Measurements from ENCODE around the gene TTC32.
"Not testable (repeated sequence)": the region's sequence is repeated elsewhere in the genome, so short reads cannot be mapped to it uniquely, and the experiment has no call there.

The TTC32 gene
- total RNA-seq, result 18.5 to 20.5 reads per million in 2 donors

DNA sequence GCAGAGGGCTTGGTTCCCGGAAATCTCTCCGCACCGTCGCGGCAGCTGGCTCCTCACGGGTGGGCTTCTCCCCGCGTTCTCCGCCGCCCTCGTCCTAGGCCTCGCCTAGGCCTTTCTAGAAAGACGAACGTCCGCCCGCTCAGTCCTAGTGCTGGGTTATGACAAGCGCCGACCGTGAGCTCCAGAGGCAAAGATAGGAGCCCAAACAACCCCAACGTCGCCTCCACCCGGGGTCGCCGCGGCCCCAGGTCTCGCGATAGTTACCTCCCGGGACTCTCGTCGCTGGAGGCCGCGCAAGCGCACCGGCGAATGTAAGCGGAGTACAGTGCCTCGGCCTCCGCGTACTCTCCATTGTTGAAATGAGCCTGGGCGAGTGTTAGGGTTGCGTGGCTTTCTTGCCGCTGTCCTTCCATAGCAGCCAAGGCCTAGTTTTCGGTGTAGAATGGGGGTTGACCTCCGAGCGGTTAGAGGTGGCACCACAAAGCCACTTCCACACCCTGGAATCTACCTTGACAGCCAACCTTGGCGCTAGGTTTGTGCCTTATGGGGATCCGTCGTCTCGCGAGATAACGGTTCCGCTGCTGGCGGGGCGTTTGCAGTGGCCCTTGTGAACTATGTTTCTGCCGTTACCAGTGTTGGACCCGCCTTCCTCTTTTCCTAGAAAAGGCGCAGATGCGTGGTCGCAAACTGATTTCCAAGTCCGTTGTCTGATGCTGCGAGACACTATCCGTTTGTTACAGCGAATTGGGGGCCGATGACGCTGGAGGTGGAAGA lies at the start of gene TTC32:
Gene TTC32, minus strand, starts transcription at position 542 of the 774 bp plus-strand sequence. Its CDS starts 129 bp downstream, at position 413.
- peak; percentile 91 for DNase-seq

DNA sequence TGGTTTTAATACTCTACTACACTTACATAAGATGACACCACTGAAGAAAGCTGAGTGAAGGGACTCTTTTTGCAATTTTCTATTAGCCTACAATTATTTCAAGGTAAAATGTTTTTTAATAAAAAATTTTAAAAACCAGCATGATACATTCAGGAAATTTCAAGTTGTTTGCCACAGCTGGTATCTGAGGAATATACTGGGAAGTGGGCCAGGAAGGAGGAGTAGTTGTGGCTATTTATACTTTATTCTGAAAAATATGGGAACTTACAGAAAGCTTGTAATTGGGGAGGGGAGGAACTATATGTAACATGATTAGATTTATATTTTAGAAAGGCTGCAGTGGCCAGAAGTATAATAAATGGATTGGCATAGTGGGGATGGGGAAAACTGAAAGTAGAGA lies 47.3 kb upstream of the TTC32 start:
- no peak for DNase-seq

DNA sequence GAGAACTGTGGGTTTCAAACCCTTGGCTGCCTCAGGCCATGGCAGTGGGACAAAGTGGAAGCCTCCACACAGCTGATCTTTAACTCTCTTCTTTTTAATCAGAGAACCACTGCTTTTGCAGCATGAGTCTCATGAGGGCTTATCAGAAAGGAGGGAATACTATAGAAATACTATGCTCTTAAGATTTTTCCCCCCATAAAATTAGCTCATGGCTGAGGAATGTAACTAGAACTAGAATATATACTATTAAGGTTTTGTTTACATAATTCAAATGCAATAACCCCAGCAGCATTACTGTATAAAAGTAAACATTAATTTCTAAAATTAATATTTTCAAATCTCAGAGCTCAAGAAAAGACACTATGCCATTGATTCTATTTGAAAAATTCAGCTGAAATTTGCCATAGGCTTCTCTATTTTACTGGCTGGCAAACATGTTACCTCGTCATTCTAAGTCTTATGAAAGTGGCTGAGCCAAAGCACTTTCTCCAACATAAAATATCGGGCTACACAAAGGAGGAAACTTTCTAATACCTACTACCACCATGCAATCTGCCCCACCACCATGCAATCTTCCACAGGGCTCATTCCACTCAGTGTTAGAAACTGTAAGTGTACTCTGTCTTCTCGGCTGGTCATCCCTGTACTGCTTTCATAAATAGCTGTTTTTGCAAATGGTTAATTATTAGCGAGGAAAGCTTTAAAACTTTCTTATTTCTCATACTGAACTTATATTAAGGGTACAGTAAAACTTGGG lies 45.6 kb upstream of the TTC32 start:
- no peak for DNase-seq

DNA sequence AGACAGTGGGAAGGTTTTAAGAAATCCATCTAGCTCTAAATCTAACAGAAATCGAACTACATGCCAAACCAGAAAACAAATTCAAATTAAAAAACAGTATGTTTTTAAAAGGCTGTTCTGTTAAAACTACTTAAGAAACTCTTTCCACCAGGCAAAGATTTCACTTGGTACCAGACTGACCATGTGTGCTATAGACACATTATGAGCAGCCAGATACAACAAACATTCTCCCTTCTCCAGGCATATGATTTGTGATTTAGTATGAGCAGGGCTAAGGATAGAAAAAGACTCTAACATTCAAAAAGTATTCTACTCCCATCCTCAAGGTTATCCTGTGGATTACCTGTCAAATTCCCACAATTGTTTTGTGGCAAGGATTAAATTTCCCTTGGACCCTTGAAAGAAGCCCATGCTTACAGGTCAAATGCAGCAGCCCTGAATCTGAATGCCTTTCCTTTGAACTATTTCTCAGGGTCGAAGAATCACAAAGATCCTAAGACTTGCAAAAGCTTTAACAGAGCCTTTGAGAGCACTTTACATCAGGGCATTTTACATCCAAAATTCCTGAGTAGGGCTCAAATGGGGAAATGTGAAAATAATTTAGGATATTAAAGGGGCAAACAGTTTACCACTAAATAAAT lies 42.5 kb upstream of the TTC32 start:
- DNase-seq, result no peak

- no peak for DNase-seq
Observed at GRCh38 chr2:19943189-19943588, 41.4 kb upstream of the TTC32 start.

- no peak for DNase-seq
Observed at GRCh38 chr2:19942199-19942598, 40.4 kb upstream of the TTC32 start.

- DNase-seq, result no peak
Observed at GRCh38 chr2:19937004-19937403, 35.2 kb upstream of the TTC32 start.

GRCh38 chr2:19936203-19936602 lies 34.4 kb upstream of the TTC32 start:
- no peak for DNase-seq

GRCh38 chr2:19933351-19933981 lies 31.7 kb upstream of the TTC32 start:
- DNase-seq, result no peak

DNA sequence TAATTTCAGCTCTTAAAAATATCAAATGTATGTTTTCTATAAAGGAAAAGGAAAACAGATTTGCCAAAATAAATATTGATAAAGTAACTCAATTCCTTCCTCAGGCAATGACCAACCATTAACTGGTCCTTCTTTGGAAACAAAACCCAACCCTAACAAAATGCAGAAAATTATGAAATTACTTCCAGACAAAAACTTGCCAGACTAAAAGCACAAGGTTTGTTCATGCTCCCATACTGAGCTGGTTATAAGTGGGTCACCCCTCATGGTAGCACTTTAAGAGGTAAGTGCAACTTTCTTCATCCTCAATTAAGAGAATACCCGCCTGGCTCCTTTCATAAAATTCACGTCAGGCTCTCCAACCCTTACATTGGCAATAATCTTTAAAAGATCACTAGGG lies 31.1 kb upstream of the TTC32 start:
- no peak for DNase-seq

- DNase-seq, result no peak
Observed at GRCh38 chr2:19929226-19929625, 27.4 kb upstream of the TTC32 start.

DNA sequence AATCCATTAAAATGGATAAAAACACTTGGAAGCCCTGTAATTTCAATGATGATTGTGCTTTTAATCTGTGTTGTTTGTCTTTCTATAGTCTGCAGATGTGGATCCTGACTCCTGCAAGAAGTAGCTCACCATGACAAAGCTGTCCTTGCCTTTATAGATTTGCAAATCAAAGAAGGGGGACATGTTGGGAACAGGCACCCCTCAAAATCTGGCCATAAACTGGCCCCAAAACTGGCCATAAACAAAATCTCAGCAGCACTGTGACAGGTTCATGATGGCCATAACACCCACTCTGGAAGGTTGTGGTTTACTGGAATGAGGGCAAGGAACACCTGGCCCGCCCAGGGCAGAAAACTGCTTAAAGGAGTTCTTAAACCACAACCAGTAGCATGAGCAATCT lies 26.0 kb upstream of the TTC32 start:
- not testable (repeated sequence) for DNase-seq

DNA sequence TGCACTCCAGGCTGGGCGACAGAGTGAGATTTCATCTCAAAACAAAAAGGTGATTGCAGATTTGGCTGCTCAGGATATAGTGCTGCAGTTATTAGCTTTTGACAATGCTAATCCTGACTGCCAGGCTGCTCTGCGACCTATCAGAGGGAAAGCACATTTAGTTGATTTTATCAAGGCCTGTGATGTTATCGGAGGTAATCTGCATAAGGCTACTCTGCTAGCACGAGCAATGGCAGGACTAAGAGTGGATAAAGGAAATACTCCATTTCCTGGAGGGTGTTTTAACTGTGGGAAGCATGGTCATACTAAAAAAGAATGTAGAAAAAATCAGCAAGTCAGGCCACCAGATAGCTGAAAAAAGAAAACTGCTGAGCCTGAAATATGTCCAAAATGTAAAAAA lies 22.7 kb upstream of the TTC32 start:
- not testable (repeated sequence) for DNase-seq

DNA sequence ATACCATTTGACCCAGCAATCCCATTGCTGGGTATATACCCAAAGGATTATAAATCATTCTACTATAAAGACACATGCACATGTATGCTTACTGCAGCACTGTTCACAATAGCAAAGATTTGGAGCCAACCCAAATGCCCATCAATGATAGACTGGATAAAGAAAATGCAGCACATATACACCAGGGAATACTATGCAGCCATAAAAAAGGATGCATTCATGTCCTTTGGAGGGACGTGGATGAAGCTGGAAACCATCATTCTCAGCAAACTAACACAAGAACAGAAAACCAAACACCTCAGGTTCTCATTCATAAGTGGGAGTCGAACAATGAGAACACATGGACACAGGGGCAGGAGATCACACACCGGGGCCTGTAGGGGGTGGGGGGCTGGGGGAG lies 20.4 kb upstream of the TTC32 start:
- not testable (repeated sequence) for DNase-seq

DNA sequence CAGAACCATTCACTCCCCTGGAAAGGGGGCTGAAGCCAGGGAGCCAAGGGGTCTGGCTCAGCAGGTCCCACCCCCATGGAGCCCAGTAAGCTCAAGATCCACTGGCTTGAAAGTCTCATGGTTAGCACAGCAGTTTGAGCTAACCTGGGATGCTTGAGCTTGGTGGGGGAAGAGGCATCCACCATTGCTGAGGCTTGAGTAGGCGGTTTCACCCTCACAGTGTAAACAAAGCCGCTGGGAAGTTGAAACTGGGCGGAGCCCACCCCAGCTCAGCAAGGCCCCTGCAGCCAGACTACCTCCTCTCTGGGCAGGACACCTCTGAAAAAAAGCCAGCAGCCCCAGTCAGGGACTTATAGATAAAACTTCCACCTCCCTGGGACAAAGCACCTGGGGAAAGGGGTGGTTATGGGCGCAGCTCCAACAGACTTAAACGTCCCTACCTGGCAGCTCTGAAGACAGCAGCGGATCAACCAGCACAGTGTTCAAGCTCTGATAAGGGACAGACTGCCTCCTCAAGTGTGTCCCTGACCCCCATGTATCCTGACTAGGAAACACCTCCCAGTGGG lies 14.7 kb upstream of the TTC32 start:
- no peak for DNase-seq

GRCh38 chr2:19914266-19914975 lies 12.6 kb upstream of the TTC32 start:
- DNase-seq, result no peak

DNA sequence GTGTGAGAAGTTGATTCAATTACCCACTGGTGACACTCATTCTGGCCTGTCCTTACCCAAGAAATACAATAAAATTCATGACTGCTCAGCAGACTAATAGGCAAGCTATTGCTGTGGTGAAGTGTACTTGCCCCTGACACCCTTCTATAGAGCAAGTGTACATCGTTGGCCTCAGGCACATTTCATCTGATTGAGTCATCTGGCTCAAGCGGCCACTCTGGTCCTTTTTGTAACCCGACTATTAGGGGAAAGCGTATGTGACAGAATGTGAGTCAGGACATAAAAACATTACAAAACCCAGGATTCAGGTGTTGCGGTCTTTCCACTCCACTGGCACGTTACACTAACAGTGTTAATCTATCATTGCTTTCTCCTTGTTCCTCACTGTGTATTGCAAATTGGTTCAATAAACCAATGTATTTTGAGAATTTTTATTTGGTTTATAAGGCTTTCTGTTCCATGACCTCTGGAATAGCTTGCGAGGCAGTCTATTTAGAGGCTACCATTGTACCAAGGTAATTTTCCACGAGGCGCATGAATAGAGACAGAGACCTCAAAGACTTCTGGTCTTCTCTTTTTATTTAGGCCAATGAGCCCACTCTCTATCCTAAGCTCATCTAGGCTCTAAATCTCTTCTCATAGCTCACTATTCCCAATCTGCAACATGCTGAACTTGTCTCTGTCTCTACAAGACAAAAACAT lies 10.2 kb upstream of the TTC32 start:
- no peak for DNase-seq

GRCh38 chr2:19902216-19902740 lies 495 bp upstream of the TTC32 start:
- no peak for DNase-seq

- DNase-seq, result no peak
Observed at GRCh38 chr2:19900931-19901441, 797 bp downstream of the TTC32 start.

GRCh38 chr2:19899985-19900930 lies 1.5 kb downstream of the TTC32 start:
- DNase-seq, result no peak
